H1 (cell line): ENCODE measurements around the gene TCP11. TPM values are rescaled to one million over a fixed set of nuclear protein-coding genes. Genes with fewer than 3 reads are reported as not detected.

Experiments
- CTCF ChIA-PET: fragments of 300-600 bp; sonication (Branson Sonifier 250); formaldehyde crosslinking; loops from one replicate; lab custom pipeline; 2021; ENCODE audit not compliant: partially characterized antibody; lab: Charles Lee
- POLR2A ChIA-PET: fragments of 300-600 bp; sonication (Branson Sonifier 250); formaldehyde crosslinking; loops from one replicate; lab custom pipeline; 2021; ENCODE audit warnings: inconsistent platforms; ENCODE audit not compliant: partially characterized antibody; lab: Charles Lee
- DNase-seq, 2 experiments: peaks; one replicate each; pipeline versions ENCODE4 v3.0.0 to v3.0.0-alpha.2; 2010 to 2022; ENCODE audit warnings: low spot score in 2 of 2, low read depth in 1 of 2, mixed read lengths in 1 of 2
- FAIRE-seq: peaks from 2 replicates; lab custom pipeline; 2011; peaks lifted over from hg19 to GRCh38; lab: Jason Lieb, UNC
- H2AFZ ChIP-seq: 2 replicates; pipeline ENCODE4 v1.8.1; 2012; ENCODE audit warnings: low read length, inconsistent platforms
- H2AK5ac ChIP-seq: 2 replicates; pipeline ENCODE4 v1.6.1; 2013; ENCODE audit warnings: low read depth, low read length
- H2BK120ac ChIP-seq: replicated peaks from 2 replicates; pipeline ENCODE3; 2013; ENCODE audit warnings: low read depth, low read length, inconsistent platforms
- H2BK12ac ChIP-seq: 2 replicates; pipeline ENCODE4 v1.6.1; 2013; ENCODE audit warnings: low read depth, low read length
- H2BK15ac ChIP-seq: 2 replicates; pipeline ENCODE4 v1.6.1; 2013; ENCODE audit warnings: low read length
- H2BK20ac ChIP-seq: 2 replicates; pipeline ENCODE4 v1.6.1; 2013; ENCODE audit warnings: low read length
- H2BK5ac ChIP-seq: 2 replicates; pipeline ENCODE4 v1.6.1; 2013; ENCODE audit warnings: low read depth, low read length
- H3K14ac ChIP-seq: 2 replicates; pipeline ENCODE4 v1.6.1; 2013; ENCODE audit warnings: inconsistent platforms; ENCODE audit not compliant: insufficient read length
- H3K18ac ChIP-seq: 2 replicates; pipeline ENCODE4 v1.6.1; 2013; ENCODE audit warnings: low read length; ENCODE audit errors: extremely low read depth
- H3K23ac ChIP-seq: 2 replicates; pipeline ENCODE4 v1.6.1; 2013; ENCODE audit warnings: inconsistent platforms; ENCODE audit not compliant: insufficient read length
- H3K23me2 ChIP-seq: 2 replicates; pipeline ENCODE4 v1.6.1; 2013; ENCODE audit warnings: low read depth, low read length
- H3K27ac ChIP-seq: 2 replicates; pipeline ENCODE4 v1.6.1; 2011; ENCODE audit warnings: low read depth, low read length, inconsistent platforms
- H3K27me3 ChIP-seq, 4 experiments: replicated peaks in 1 of 4; 1 replicate in 1 of 4; 2 replicates in 3 of 4; pipeline versions ENCODE4 v1.6.1 to v1.8.1; 2011 to 2013; ENCODE audit warnings: low read length in 3 of 4, mild to moderate bottlenecking in 3 of 4, inconsistent platforms in 2 of 4, mixed read lengths in 2 of 4, moderate library complexity in 1 of 4; ENCODE audit not compliant: control insufficient read depth in 3 of 4, insufficient read depth in 3 of 4; ENCODE audit errors: extremely low read depth in 1 of 4
- H3K36me3 ChIP-seq, 4 experiments: 2 replicates each; pipeline versions ENCODE4 v1.6.1 to v1.8.1; 2011 to 2013; ENCODE audit warnings: mild to moderate bottlenecking in 4 of 4, low read length in 3 of 4, moderate library complexity in 2 of 4, control low read depth in 1 of 4, inconsistent platforms in 1 of 4; ENCODE audit not compliant: insufficient read depth in 4 of 4, control insufficient read depth in 2 of 4
- H3K4ac ChIP-seq: replicated peaks from 2 replicates; pipeline ENCODE3; 2013; ENCODE audit warnings: low read length, low read depth, mixed read lengths, inconsistent platforms; ENCODE audit not compliant: insufficient read length
- H3K4me1 ChIP-seq, 4 experiments: replicated peaks in 1 of 4; 1 replicate in 1 of 4; 2 replicates in 3 of 4; pipeline versions ENCODE4 v1.6.1 to v1.8.1; 2011 to 2013; ENCODE audit warnings: low read length in 3 of 4, inconsistent platforms in 2 of 4, mixed read lengths in 1 of 4; ENCODE audit not compliant: insufficient read depth in 4 of 4, control insufficient read depth in 3 of 4
- H3K4me2 ChIP-seq, 2 experiments: 2 replicates each; pipeline versions ENCODE4 v1.6.1 to v1.8.1; 2011 to 2013; ENCODE audit warnings: low read depth in 2 of 2, low read length in 2 of 2, control low read depth in 1 of 2, inconsistent platforms in 1 of 2, mild to moderate bottlenecking in 1 of 2; ENCODE audit not compliant: insufficient read depth in 1 of 2
- H3K4me3 ChIP-seq, 4 experiments: fragments of 200-600, 300-600 bp in 1 of 4; sonication (generic), shearing (Covaris generic), sonication (Bioruptor Twin) in 1 of 4; 2 replicates each; pipeline versions ENCODE4 v1.5.1 to v1.8.1; 2011 to 2016; ENCODE audit warnings: low read length in 4 of 4, low read depth in 3 of 4, control low read depth in 2 of 4, inconsistent platforms in 2 of 4, mild to moderate bottlenecking in 2 of 4, mixed read lengths in 1 of 4, moderate library complexity in 1 of 4; ENCODE audit not compliant: insufficient read depth in 2 of 4; ENCODE audit errors: extremely low read depth in 1 of 4
- H3K56ac ChIP-seq: replicated peaks from 2 replicates; pipeline ENCODE3; 2013; ENCODE audit warnings: low read depth, mild to moderate bottlenecking, mixed read lengths, low read length, inconsistent platforms; ENCODE audit not compliant: insufficient read length
- H3K79me1 ChIP-seq: 2 replicates; pipeline ENCODE4 v1.6.1; 2013; ENCODE audit warnings: low read depth, low read length, control low read depth
- H3K79me2 ChIP-seq, 2 experiments: 2 replicates each; pipeline versions ENCODE4 v1.6.1 to v1.8.1; 2012 to 2013; ENCODE audit warnings: low read length in 2 of 2, mild to moderate bottlenecking in 2 of 2, inconsistent platforms in 1 of 2; ENCODE audit not compliant: insufficient read depth in 2 of 2, control insufficient read depth in 1 of 2
- H3K9ac ChIP-seq, 4 experiments: replicated peaks in 1 of 4; 1 replicate in 1 of 4; 2 replicates in 3 of 4; pipeline versions ENCODE4 v1.6.1 to v1.8.1; 2011 to 2013; ENCODE audit warnings: low read depth in 3 of 4, low read length in 3 of 4, control low read depth in 2 of 4, mild to moderate bottlenecking in 2 of 4, moderate library complexity in 2 of 4, inconsistent platforms in 1 of 4; ENCODE audit errors: extremely low read depth in 1 of 4
- H3K9me3 ChIP-seq, 2 experiments: 2 replicates each; pipeline versions ENCODE4 v1.6.1 to v1.8.1; 2012 to 2013; ENCODE audit warnings: mild to moderate bottlenecking in 2 of 2, moderate library complexity in 2 of 2, control low read depth in 1 of 2, inconsistent platforms in 1 of 2, low read depth in 1 of 2, low read length in 1 of 2, mixed read lengths in 1 of 2; ENCODE audit not compliant: insufficient read depth in 2 of 2
- H4K20me1 ChIP-seq, 2 experiments: replicated peaks in 1 of 2; 2 replicates each; pipeline versions ENCODE3 to v1.8.1; 2011 to 2013; ENCODE audit warnings: inconsistent platforms in 2 of 2, low read length in 2 of 2, mild to moderate bottlenecking in 1 of 2; ENCODE audit not compliant: insufficient read depth in 2 of 2, control insufficient read depth in 1 of 2
- H4K5ac ChIP-seq: 2 replicates; pipeline ENCODE4 v1.6.1; 2013; ENCODE audit warnings: low read length, low read depth, mixed read lengths, inconsistent platforms; ENCODE audit not compliant: insufficient read length
- H4K8ac ChIP-seq: 2 replicates; pipeline ENCODE4 v1.8.0; 2013; ENCODE audit warnings: mild to moderate bottlenecking, moderate library complexity, low read length, inconsistent platforms; ENCODE audit not compliant: insufficient read depth; ENCODE audit errors: extremely low read depth
- H4K91ac ChIP-seq: replicated peaks from 2 replicates; pipeline ENCODE3; 2013; ENCODE audit warnings: low read length, mixed read lengths, inconsistent platforms; ENCODE audit not compliant: insufficient read length
- FOSL1 ChIP-seq: IDR thresholded peaks from 2 replicates; pipeline ENCODE4 v1.6.1; 2011; ENCODE audit warnings: mild to moderate bottlenecking, low read depth, low read length, moderate library complexity; ENCODE audit not compliant: insufficient read depth
- RAD21 ChIP-seq, 2 experiments: IDR thresholded peaks in 1 of 2; conservative IDR thresholded peaks in 1 of 2; 2 replicates each; pipeline ENCODE4 v1.6.1; 2011; ENCODE audit warnings: low read depth in 2 of 2, low read length in 2 of 2, improper control_type of control experiment in 1 of 2, inconsistent platforms in 1 of 2, mild to moderate bottlenecking in 1 of 2, moderate library complexity in 1 of 2
- SP1 ChIP-seq: IDR thresholded peaks from 2 replicates; pipeline ENCODE4 v1.6.1; 2011; ENCODE audit warnings: low read depth, low read length
- WGBS, 2 experiments: shearing (Covaris generic) in 1 of 2; methylation state at CpG; one replicate each; pipeline versions ENCODE4 v1.1.6 to v1.1.7; 2013 to 2015; ENCODE audit warnings: low lambda C conversion rate in 2 of 2, mixed read lengths in 2 of 2, inconsistent platforms in 1 of 2, low coverage in 1 of 2, missing lambda C conversion rate in 1 of 2; ENCODE audit not compliant: insufficient replicate concordance in 2 of 2, insufficient coverage in 1 of 2, insufficient read length in 1 of 2; ENCODE audit errors: extremely low coverage in 1 of 2, missing lambda C conversion rate in 1 of 2; 5-methylcytosine and 5-hydroxymethylcytosine counted together
- polyA plus RNA-seq, 7 experiments: library from polyadenylated mRNA; depleted of rRNA in 3 of 7; stranded (reverse) in 5 of 7; unstranded in 2 of 7; fragments of >200 nt in 5 of 7; fragments of 200-250 nt in 2 of 7; gene quantifications; 1 replicate in 5 of 7; 2 replicates in 1 of 7; 4 replicates in 1 of 7; pipeline versions ENCODE4 v1.2.1 to v1.2.3, GENCODE V29; 2011 to 2013; ENCODE audit warnings: missing spikeins in 2 of 7, mixed read lengths in 2 of 7
- total RNA-seq: library from RNA; stranded (reverse); fragmentation: NEBNext Ultra II Directional; extraction: Animal tissue kit (Norgen Biotek cat#: 25700); gene quantifications from 2 replicates; pipeline ENCODE4 v1.2.1, GENCODE V29; 2021
- TF ChIP-seq, protein P1 (sequence below), 3 experiments: IDR thresholded peaks; 1 replicate in 2 of 3; 2 replicates in 1 of 3; pipeline versions ENCODE4 v1.5.1 to v1.6.1; 2011; ENCODE audit warnings: low read length in 3 of 3, mild to moderate bottlenecking in 3 of 3, inconsistent platforms in 2 of 3, low read depth in 1 of 3, moderate library complexity in 1 of 3; ENCODE audit not compliant: insufficient read depth in 1 of 3; ENCODE audit errors: control extremely low read depth in 1 of 3

Gene TCP11
- total and polyA plus RNA-seq, 2 of the 8 experiments (the other 6 are each of a cell fraction or from before 2014, with no cell fraction given): 0.11 TPM; not detected in 1

DNA sequence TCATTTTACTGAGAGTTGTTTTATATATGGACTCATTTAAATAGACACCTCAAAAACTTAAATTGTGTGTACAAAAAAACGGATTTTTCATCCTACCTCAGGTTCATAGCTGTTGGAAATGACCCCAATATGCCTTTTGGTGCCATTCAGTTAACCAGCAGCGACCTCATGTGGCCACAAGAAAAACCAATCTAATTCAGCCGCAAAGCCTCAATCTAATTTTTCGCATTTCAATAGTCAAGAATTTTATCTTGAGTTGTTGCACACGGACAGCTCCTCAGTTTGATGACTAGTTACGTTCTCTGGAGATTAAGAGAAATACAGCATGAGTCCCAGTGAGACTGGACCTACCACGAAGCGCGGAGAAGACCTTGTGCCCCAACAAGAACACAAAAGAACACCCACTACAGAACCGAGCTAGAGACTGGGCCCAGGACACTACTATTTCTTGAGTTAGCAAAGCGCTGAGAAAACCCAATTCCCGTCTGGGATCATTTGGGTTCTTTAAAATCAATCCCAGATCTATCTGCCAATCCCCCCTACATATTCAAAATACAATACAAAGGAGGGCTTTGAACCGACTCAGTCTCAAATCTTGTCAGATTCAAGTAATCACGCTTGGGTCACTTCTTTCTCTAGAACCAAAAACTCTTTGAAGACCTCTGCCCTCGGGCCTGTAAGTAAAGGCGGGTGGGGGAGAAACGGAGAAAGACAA is 1.1 kb downstream of the TCP11 start:
- POLR2A ChIA-PET: interaction anchor here (1.0 to 1.2 kb wide), 2 partner anchors 68 to 153 kb away, joined by 3 read pairs; no protein-coding TSS in a partner anchor

More for the DNA sequence above, 1.1 kb downstream of the TCP11 start:
- peaks cover 0 to 12% (median 12%) of the 10 kb centered on the region in 4 experiments; a peak in 5 of 7 replicates for H3K27me3 ChIP-seq
- H3K4ac ChIP-seq: no peak overlapping the region
- no peaks in the 10 kb centered on the region for H3K36me3 ChIP-seq
- no peak overlapping the region for H4K91ac ChIP-seq
- FAIRE-seq: peak; percentile 95
- CTCF ChIA-PET: interaction anchor here (0.6 to 4.8 kb wide), 73 partner anchors 10 to 652 kb away, joined by 3 to 89 read pairs (median 5); partner anchors contain the start of gene SCUBE3
- no peaks in the 10 kb centered on the region for H3K79me1 ChIP-seq
- H4K8ac ChIP-seq: no peak overlapping the region
- DNase-seq: peak in 1 of 2 experiments; percentile 54
- no peak overlapping the region for H2BK5ac ChIP-seq
- no peak overlapping the region for H3K4me3 ChIP-seq
- no peak overlapping the region for H3K9ac ChIP-seq
- no peak overlapping the region for H3K23ac ChIP-seq
- no peaks in the 10 kb centered on the region for H4K20me1 ChIP-seq
- no peak overlapping the region for H2BK12ac ChIP-seq
- peaks cover 0 to 3% (median under 1%) of the 10 kb centered on the region in 4 experiments; a peak in 1 of 7 replicates for H3K4me1 ChIP-seq
- H3K23me2 ChIP-seq: no peaks in the 10 kb centered on the region
- no peak overlapping the region for H3K4me2 ChIP-seq
- 38% methylated on average over 17 of the region's 17 CpGs; no CpG with 5 or more reads in 1 of the 2 experiments for WGBS, 2 experiments
- no peaks in the 10 kb centered on the region; a peak in 1 of 4 replicates for H3K9me3 ChIP-seq
- no peaks in the 10 kb centered on the region for H3K79me2 ChIP-seq
- H3K56ac ChIP-seq: no peak overlapping the region
- no peak overlapping the region for H2AFZ ChIP-seq
- H3K14ac ChIP-seq: no peak overlapping the region
- H3K27ac ChIP-seq: no peak overlapping the region
- no peak overlapping the region for H2BK15ac ChIP-seq
- no peak overlapping the region for H2BK120ac ChIP-seq
- no peak overlapping the region for H3K18ac ChIP-seq
- no peak overlapping the region for H2AK5ac ChIP-seq
- no peak overlapping the region for H2BK20ac ChIP-seq
- no peak overlapping the region for H4K5ac ChIP-seq
- TF ChIP-seq, protein P1, sequence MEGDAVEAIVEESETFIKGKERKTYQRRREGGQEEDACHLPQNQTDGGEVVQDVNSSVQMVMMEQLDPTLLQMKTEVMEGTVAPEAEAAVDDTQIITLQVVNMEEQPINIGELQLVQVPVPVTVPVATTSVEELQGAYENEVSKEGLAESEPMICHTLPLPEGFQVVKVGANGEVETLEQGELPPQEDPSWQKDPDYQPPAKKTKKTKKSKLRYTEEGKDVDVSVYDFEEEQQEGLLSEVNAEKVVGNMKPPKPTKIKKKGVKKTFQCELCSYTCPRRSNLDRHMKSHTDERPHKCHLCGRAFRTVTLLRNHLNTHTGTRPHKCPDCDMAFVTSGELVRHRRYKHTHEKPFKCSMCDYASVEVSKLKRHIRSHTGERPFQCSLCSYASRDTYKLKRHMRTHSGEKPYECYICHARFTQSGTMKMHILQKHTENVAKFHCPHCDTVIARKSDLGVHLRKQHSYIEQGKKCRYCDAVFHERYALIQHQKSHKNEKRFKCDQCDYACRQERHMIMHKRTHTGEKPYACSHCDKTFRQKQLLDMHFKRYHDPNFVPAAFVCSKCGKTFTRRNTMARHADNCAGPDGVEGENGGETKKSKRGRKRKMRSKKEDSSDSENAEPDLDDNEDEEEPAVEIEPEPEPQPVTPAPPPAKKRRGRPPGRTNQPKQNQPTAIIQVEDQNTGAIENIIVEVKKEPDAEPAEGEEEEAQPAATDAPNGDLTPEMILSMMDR (IDR thresholded peaks at IDR 0.05; ENCODE audit: control extremely low read depth in 1 of 3, insufficient read depth in 1 of 3, low read depth in 1 of 3, low read length in 3 of 3): peak in 2 of 3 experiments; percentile 81 to 82; a peak in 3 of 4 replicates
- TF ChIP-seq FOSL1 (no peak), SP1 (no peak), RAD21 (IDR thresholded peaks at IDR 0.05 in 1 of 2, conservative IDR thresholded peaks at IDR 0.05 in 1 of 2; ENCODE audit: low read depth in 2 of 2, low read length in 2 of 2) (peak; percentile 97 to 98)
- TF ChIP-seq, all 59 proteins: peak for 2
